Measurements from ENCODE around the gene PHF2.

GRCh38 chr9:93598647-93599241 lies 22.4 kb downstream of the PHF2 start:
- no peak for TF ChIP-seq CTCF (IDR thresholded peaks at IDR 0.05; ENCODE audit: low read depth, low read length)
- TF ChIP-seq EZH2phosphoT487 (IDR thresholded peaks at IDR 0.05; ENCODE audit: low read depth), result no peak

Measured in OCI-LY3 (cell line).